ENCODE measurements around the gene MAP7.

MAP7 gene

DNA sequence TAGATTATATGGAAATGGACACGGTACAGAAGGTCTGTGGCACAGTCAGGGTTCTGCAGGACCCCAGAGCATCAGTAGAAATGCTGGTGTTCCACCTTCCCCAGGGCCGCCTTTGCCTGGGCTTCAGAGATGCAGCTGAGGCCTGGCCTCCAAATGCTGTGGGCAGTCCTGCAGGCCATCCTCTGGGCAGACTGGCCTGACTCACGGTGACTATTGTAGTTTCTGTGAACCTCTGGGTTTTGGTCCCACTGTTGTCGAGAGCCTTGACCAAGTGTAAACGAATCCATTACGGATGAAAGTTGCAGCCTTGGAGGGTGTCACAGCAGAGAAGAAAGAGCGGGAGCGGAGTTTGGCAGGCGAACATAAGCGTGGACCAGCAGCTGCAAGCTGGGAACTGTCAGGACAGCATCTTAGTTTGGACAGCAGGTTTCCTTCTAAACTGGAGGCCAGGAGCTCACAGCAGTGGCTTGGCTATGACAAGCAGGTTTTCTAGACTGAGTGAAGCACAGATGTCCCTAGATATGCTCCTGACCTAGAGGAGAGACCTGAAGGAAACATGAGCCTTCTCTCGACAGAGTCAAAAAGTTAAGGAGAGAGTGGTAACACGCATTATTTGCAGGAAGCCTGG is 214.4 kb downstream of the MAP7 start:
- H3K27ac ChIP-seq (ENCODE audit: low read depth, low read length), result no peak overlapping the region
- no peak overlapping the region for H3K9ac ChIP-seq (ENCODE audit: low read length)
- no peaks in the 10 kb centered on the region for H3K9me3 ChIP-seq (ENCODE audit: control insufficient read depth, insufficient read depth, low read depth, low read length)
- H3K4me1 ChIP-seq (ENCODE audit: control insufficient read depth, insufficient read depth, low read length), result no peaks in the 10 kb centered on the region
- H3K4me3 ChIP-seq (ENCODE audit: low read depth, low read length), result no peak overlapping the region
- no peaks in the 10 kb centered on the region for H3K36me3 ChIP-seq (ENCODE audit: control insufficient read depth, insufficient read depth, low read length)
- H3K27me3 ChIP-seq (ENCODE audit: control insufficient read depth, insufficient read depth, low read length), result no peaks in the 10 kb centered on the region

DNA sequence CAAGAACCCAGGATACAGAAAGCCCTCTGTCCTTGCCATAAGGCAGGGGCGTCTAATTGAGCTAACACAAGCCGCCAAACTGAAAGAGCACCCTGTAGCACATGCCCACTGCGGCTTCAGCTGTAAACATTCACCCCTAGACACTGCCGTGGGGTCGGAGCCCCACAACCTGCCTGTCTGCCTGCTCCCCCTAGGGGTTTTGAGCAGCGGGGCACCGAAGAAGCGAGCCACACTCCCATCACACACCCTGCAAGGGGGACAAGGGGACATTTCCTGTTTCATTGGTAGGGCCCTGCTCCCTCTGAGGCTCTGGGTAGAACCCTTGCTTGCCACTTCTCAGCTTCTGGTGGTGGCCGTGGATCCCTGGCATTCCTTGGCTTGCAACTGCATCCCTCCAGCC is 215.4 kb downstream of the MAP7 start:
- no peaks in the 10 kb centered on the region for H3K9me3 ChIP-seq (ENCODE audit: control insufficient read depth, insufficient read depth, low read depth, low read length)
- no peak overlapping the region for H3K9ac ChIP-seq (ENCODE audit: low read length)
- H3K4me3 ChIP-seq (ENCODE audit: low read depth, low read length), result no peak overlapping the region
- H3K36me3 ChIP-seq (ENCODE audit: control insufficient read depth, insufficient read depth, low read length), result no peaks in the 10 kb centered on the region
- H3K4me1 ChIP-seq (ENCODE audit: control insufficient read depth, insufficient read depth, low read length), result no peaks in the 10 kb centered on the region
- no peaks in the 10 kb centered on the region for H3K27me3 ChIP-seq (ENCODE audit: control insufficient read depth, insufficient read depth, low read length)
- H3K27ac ChIP-seq (ENCODE audit: low read depth, low read length), result no peak overlapping the region

DNA sequence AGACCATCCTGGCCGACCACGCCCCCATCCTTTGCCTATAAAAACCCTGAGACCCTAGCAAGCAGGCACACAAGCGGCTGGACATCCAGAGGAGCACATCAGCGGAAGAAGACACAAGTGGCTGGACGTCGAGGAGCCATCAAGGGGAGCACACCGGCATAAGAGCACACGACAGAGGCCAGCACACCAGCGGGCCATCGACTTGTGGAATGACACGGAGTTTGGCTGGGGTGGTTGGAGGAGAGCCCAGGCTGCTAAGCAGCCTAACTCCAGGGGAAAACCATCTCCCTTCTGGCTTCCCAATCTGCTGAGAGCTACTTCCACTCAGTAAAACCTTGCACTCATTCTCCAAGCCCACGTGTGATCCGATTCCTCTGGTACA is 215.8 kb downstream of the MAP7 start:
- no peak overlapping the region for H3K27ac ChIP-seq (ENCODE audit: low read depth, low read length)
- no peaks in the 10 kb centered on the region for H3K36me3 ChIP-seq (ENCODE audit: control insufficient read depth, insufficient read depth, low read length)
- H3K27me3 ChIP-seq (ENCODE audit: control insufficient read depth, insufficient read depth, low read length), result no peaks in the 10 kb centered on the region
- H3K9me3 ChIP-seq (ENCODE audit: control insufficient read depth, insufficient read depth, low read depth, low read length), result no peaks in the 10 kb centered on the region
- no peaks in the 10 kb centered on the region for H3K4me1 ChIP-seq (ENCODE audit: control insufficient read depth, insufficient read depth, low read length)
- no peak overlapping the region for H3K4me3 ChIP-seq (ENCODE audit: low read depth, low read length)
- H3K9ac ChIP-seq (ENCODE audit: low read length), result no peak overlapping the region

DNA sequence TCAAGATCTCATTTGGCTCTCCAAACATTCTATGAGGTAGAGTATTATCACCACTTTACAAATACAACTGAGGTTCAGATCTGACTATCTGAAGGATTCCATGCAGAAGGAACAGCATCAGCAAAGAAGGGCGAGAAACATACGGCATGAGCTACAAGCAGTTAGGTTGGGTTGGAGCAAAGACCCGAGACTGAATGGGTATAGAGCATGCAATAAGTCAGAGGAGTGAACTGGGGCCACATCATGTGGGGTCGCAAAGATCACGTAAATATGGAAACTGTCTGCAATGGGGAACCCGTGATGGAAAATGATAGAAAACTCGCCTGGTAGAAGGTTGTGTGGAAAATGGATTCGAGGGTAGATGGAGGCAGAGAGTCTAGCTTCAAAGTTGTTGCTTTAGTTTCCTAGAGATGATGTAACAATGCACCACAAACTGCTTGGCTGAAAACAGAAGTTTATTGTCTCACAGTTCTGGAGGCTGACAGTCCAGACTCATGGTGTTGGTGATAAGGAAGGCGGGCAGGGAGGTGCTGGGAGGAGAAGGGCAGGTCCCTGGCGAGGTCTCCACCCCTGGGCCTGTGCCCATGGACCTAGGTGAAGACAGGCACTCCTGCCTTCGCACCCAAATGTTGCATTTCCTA is 216.3 kb downstream of the MAP7 start:
- no peaks in the 10 kb centered on the region for H3K4me1 ChIP-seq (ENCODE audit: control insufficient read depth, insufficient read depth, low read length)
- no peak overlapping the region for H3K9ac ChIP-seq (ENCODE audit: low read length)
- H3K27ac ChIP-seq (ENCODE audit: low read depth, low read length), result no peak overlapping the region
- no peak overlapping the region for H3K4me3 ChIP-seq (ENCODE audit: low read depth, low read length)
- no peaks in the 10 kb centered on the region for H3K36me3 ChIP-seq (ENCODE audit: control insufficient read depth, insufficient read depth, low read length)
- H3K27me3 ChIP-seq (ENCODE audit: control insufficient read depth, insufficient read depth, low read length), result no peaks in the 10 kb centered on the region
- H3K9me3 ChIP-seq (ENCODE audit: control insufficient read depth, insufficient read depth, low read depth, low read length), result no peaks in the 10 kb centered on the region

DNA sequence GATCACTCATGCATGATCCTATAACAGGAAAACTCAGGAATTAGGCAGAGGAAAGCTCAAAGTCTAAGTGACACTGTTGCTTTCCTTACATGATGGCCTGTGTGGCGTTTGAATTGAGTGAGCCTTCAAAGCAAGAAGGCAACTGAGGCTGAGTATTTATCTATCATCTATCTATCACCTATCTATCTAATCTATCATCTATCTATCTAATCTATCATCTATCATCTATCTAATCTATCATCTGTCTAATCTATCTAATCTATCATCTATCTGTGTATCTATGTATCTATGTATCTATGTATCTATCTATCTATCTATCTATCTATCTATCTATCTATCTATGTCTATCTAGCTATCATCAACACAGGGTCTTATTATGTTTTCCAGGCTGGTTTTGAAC is 218.8 kb downstream of the MAP7 start:
- Histone ChIP-seq H3K9ac (ENCODE audit: low read length) (no peak overlapping the region), H3K9me3 (ENCODE audit: control insufficient read depth, insufficient read depth, low read depth, low read length) (no peaks in the 10 kb centered on the region), H3K4me1 (ENCODE audit: control insufficient read depth, insufficient read depth, low read length) (no peaks in the 10 kb centered on the region), H3K27ac (ENCODE audit: low read depth, low read length) (no peak overlapping the region), H3K36me3 (ENCODE audit: control insufficient read depth, insufficient read depth, low read length) (no peaks in the 10 kb centered on the region), H3K27me3 (ENCODE audit: control insufficient read depth, insufficient read depth, low read length) (no peaks in the 10 kb centered on the region), H3K4me3 (ENCODE audit: low read depth, low read length) (no peak overlapping the region)

DNA sequence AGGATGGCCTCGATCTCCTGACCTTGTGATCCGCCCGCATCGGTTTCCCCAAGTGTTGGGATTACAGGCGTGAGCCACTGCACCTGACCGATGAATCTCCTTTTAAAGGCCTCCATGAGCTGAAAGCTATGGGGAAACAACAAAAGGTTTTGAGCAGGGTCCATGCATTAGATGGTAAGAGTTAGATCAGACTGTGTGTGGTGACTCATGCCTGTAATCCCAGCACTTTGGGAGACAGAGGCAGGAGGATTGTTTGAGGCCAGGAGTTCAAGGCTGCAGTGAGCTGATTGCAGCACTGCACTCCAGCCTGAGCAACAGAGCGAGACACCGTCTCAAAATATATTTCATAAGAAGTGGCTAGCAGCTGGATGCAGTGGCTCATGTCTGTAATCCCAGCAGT is 219.6 kb downstream of the MAP7 start:
- H3K27me3 ChIP-seq (ENCODE audit: control insufficient read depth, insufficient read depth, low read length), result no peaks in the 10 kb centered on the region
- no peaks in the 10 kb centered on the region for H3K9me3 ChIP-seq (ENCODE audit: control insufficient read depth, insufficient read depth, low read depth, low read length)
- no peak overlapping the region for H3K27ac ChIP-seq (ENCODE audit: low read depth, low read length)
- H3K36me3 ChIP-seq (ENCODE audit: control insufficient read depth, insufficient read depth, low read length), result no peaks in the 10 kb centered on the region
- no peaks in the 10 kb centered on the region for H3K4me1 ChIP-seq (ENCODE audit: control insufficient read depth, insufficient read depth, low read length)
- H3K4me3 ChIP-seq (ENCODE audit: low read depth, low read length), result no peak overlapping the region
- no peak overlapping the region for H3K9ac ChIP-seq (ENCODE audit: low read length)

DNA sequence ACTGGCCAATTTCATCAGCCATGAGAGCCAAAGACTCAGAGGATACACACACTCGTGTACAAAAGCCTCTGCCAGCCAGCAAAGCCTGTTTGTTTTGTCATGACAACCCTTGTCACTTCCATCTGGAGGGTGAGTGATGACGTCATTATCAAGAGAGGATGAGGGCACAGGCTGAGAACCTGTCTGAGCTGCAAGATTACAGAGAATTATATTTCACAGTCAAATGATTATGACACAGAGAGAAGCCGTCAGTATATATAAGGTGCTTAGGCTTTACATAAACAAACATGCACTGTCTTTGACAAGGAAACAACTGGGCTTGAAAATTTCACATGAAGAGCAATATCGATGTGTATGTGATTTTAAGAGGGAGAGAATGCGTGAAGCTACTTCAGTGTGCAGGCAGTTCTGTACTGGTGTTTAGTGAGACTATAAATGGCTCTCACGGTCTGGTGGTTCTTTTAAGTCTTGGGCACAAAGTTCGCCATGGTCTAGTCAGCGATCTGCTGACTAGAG is 224.1 kb downstream of the MAP7 start:
- H3K9me3 ChIP-seq (ENCODE audit: control insufficient read depth, insufficient read depth, low read depth, low read length), result no peaks in the 10 kb centered on the region
- no peaks in the 10 kb centered on the region for H3K27me3 ChIP-seq (ENCODE audit: control insufficient read depth, insufficient read depth, low read length)
- H3K27ac ChIP-seq (ENCODE audit: low read depth, low read length), result no peak overlapping the region
- no peak overlapping the region for H3K9ac ChIP-seq (ENCODE audit: low read length)
- H3K4me3 ChIP-seq (ENCODE audit: low read depth, low read length), result no peak overlapping the region
- H3K36me3 ChIP-seq (ENCODE audit: control insufficient read depth, insufficient read depth, low read length), result no peaks in the 10 kb centered on the region
- no peaks in the 10 kb centered on the region for H3K4me1 ChIP-seq (ENCODE audit: control insufficient read depth, insufficient read depth, low read length)

DNA sequence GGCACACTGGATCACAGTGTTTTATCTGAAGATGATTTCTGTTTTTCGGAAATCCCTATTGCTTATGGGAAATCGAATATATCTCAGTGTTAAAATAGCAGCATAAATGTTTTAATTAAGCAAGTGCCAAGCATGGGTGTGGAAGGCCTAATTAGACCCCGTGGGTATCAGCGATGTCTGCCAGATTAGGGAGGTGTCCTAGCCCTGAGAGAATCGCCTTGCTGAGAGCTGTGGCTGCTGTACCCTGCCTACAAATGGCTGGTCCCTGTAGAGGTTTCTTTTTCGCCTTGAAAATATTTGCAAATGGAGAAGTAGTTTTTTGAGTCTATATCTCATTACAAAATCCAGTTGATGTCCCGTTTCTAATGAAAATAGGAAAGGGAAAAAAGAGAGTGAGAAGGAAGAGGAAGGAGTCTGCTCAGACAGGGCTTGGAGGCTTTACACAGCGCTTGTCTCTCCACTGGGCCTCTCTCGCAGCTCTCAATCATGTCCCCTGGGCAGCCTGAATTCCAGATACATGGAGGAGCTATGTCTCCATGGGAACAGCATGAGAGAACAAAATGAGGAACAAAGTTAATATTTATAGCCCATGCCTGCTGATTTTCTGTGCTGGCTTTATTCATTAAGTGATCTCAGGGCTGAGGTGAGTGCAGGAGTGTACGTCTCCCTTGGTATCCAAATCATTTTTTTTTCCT is 225.4 kb downstream of the MAP7 start:
- Histone ChIP-seq H3K9ac (ENCODE audit: low read length) (no peak overlapping the region), H3K27ac (ENCODE audit: low read depth, low read length) (no peak overlapping the region), H3K4me3 (ENCODE audit: low read depth, low read length) (no peak overlapping the region), H3K27me3 (ENCODE audit: control insufficient read depth, insufficient read depth, low read length) (no peaks in the 10 kb centered on the region), H3K9me3 (ENCODE audit: control insufficient read depth, insufficient read depth, low read depth, low read length) (no peaks in the 10 kb centered on the region), H3K4me1 (ENCODE audit: control insufficient read depth, insufficient read depth, low read length) (no peaks in the 10 kb centered on the region), H3K36me3 (ENCODE audit: control insufficient read depth, insufficient read depth, low read length) (no peaks in the 10 kb centered on the region)

DNA sequence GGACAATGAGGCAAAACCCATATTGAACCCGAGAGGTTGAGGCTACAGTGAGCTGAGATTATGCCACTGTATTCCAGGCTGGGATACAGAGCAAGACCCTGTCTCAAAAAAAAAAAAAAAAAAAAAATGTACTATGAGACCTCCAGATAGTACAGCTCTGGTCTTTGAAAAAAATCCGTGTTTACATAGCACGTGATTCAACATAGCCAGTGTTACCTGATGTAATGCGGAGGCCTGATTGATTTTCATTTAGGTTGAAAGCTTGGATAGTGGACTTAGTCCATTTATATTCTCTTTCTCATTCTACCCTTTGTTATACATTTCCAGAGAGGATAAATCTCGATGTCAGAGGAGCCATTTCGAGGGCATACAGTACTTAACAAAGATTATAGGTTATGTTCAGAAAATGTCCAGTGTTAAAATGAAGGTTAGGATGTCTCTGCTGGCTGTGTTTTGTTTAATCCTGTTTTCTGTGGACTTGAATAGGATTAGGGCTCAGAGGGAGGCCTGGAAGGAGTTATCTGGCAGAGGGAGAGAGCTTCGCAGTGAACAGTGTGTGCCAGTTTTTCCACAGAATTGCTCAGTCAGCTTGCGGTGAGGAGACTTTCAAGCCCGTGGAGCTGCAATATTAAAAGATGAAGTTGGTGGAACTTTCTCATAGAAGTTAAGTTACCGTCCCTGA is 226.7 kb downstream of the MAP7 start:
- Histone ChIP-seq H3K9me3 (ENCODE audit: control insufficient read depth, insufficient read depth, low read depth, low read length) (no peaks in the 10 kb centered on the region), H3K27ac (ENCODE audit: low read depth, low read length) (no peak overlapping the region), H3K27me3 (ENCODE audit: control insufficient read depth, insufficient read depth, low read length) (no peaks in the 10 kb centered on the region), H3K36me3 (ENCODE audit: control insufficient read depth, insufficient read depth, low read length) (no peaks in the 10 kb centered on the region), H3K9ac (ENCODE audit: low read length) (no peak overlapping the region), H3K4me3 (ENCODE audit: low read depth, low read length) (no peak overlapping the region), H3K4me1 (ENCODE audit: control insufficient read depth, insufficient read depth, low read length) (no peaks in the 10 kb centered on the region)

DNA sequence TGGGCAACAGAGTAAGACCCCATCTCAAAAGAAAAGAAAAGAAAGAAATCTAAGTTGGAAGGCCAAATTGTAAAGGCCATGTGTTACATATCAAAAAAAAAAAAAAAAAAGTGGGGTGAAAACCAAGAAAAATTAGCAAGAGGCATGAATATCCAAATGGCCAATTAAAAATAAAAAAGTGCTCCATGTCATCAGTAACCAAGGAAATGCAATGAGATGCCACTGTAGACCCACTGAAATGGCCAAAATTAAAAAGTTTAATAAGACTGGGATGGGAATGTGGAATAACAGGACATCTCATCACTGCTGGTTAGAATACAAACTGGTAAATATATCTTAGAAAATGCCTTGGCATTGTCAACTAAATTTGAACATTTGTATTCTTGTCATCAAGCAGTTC is 230.5 kb downstream of the MAP7 start:
- H3K4me1 ChIP-seq (ENCODE audit: control insufficient read depth, insufficient read depth, low read length), result no peaks in the 10 kb centered on the region; the same call in 1 of the 2 replicates
- H3K36me3 ChIP-seq (ENCODE audit: control insufficient read depth, insufficient read depth, low read length), result no peaks in the 10 kb centered on the region

DNA sequence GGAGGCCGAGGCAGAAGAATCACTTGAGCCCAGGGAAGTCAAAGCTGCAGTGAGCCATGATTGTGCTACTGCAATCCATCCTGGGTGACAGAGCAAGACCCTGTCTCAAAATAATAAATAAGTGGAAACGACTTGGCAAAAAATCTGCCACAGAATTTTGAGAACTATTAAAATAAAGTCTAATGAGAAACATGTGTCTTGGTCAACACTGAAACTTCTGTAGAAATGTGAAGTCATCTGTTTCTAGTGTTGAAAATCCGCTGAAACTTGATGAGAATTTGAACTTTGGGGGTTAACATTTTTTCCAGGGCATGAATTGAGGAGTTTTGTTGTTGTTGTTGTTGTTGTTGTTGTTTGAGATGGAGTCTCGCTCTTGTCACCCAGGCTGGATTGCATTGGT is 231.5 kb downstream of the MAP7 start:
- Histone ChIP-seq H3K9ac (ENCODE audit: low read length) (no peak overlapping the region), H3K9me3 (ENCODE audit: control insufficient read depth, insufficient read depth, low read depth, low read length) (no peaks in the 10 kb centered on the region), H3K27me3 (ENCODE audit: control insufficient read depth, insufficient read depth, low read length) (no peaks in the 10 kb centered on the region), H3K27ac (ENCODE audit: low read depth, low read length) (no peak overlapping the region), H3K36me3 (ENCODE audit: control insufficient read depth, insufficient read depth, low read length) (no peaks in the 10 kb centered on the region), H3K4me1 (ENCODE audit: control insufficient read depth, insufficient read depth, low read length) (no peaks in the 10 kb centered on the region; the same call in 1 of the 2 replicates), H3K4me3 (ENCODE audit: low read depth, low read length) (no peak overlapping the region)

More for the DNA sequence above, 230.5 kb downstream of the MAP7 start:
- no peak overlapping the region for H3K27ac ChIP-seq (ENCODE audit: low read depth, low read length)
- H3K4me3 ChIP-seq (ENCODE audit: low read depth, low read length), result no peak overlapping the region
- no peaks in the 10 kb centered on the region for H3K9me3 ChIP-seq (ENCODE audit: control insufficient read depth, insufficient read depth, low read depth, low read length)
- H3K27me3 ChIP-seq (ENCODE audit: control insufficient read depth, insufficient read depth, low read length), result no peaks in the 10 kb centered on the region
- no peak overlapping the region for H3K9ac ChIP-seq (ENCODE audit: low read length)

All from HUES6 (cell line).